ENCODE measurements around the gene UBA1. TPM values are rescaled to one million over a fixed set of nuclear protein-coding genes. Genes with fewer than 3 reads are reported as not detected.

UBA1 gene
- total and polyA plus RNA-seq, 2 of the 8 experiments (the other 6 are each of a cell fraction or from before 2014, with no cell fraction given): 313 to 458 TPM

GRCh38 chrX:47174846-47175587 lies 18.6 kb upstream of the UBA1 start:
- no peak for FAIRE-seq
- no peak for DNase-seq (ENCODE audit: low read depth in 1 of 2, low spot score in 2 of 2)
- no peak overlapping the region for H2BK5ac ChIP-seq (ENCODE audit: low read depth, low read length)
- H3K4me1 ChIP-seq (replicated peaks in 1 of 4; ENCODE audit: control insufficient read depth in 3 of 4, insufficient read depth in 4 of 4, low read length in 3 of 4): no peaks in the 10 kb centered on the region
- H4K5ac ChIP-seq (ENCODE audit: insufficient read length, low read depth, low read length): no peak overlapping the region
- H3K56ac ChIP-seq (replicated peaks; ENCODE audit: insufficient read length, low read depth, low read length): no peak overlapping the region
- no peak overlapping the region for H3K4me2 ChIP-seq (ENCODE audit: insufficient read depth in 1 of 2, low read depth in 2 of 2, low read length in 2 of 2)
- H3K79me2 ChIP-seq (ENCODE audit: control insufficient read depth in 1 of 2, insufficient read depth in 2 of 2, low read length in 2 of 2): no peaks in the 10 kb centered on the region
- H3K27ac ChIP-seq (ENCODE audit: low read depth, low read length): no peak overlapping the region
- POLR2A ChIA-PET (ENCODE audit: partially characterized antibody): interaction anchor here (0.6 kb wide), 1 partner anchor 208 kb away, joined by 4 read pairs; no protein-coding TSS in a partner anchor
- no peak overlapping the region for H2BK12ac ChIP-seq (ENCODE audit: low read depth, low read length)
- H4K20me1 ChIP-seq (replicated peaks in 1 of 2; ENCODE audit: control insufficient read depth in 1 of 2, insufficient read depth in 2 of 2, low read length in 2 of 2): peaks cover 0 to 4% of the 10 kb centered on the region in 2 experiments
- H2BK20ac ChIP-seq (ENCODE audit: low read length): no peak overlapping the region
- H2AK5ac ChIP-seq (ENCODE audit: low read depth, low read length): no peak overlapping the region
- no peaks in the 10 kb centered on the region; the same call in 1 of the 2 replicates for H3K79me1 ChIP-seq (ENCODE audit: low read depth, low read length)
- H2BK15ac ChIP-seq (ENCODE audit: low read length): no peak overlapping the region
- H3K18ac ChIP-seq (ENCODE audit: extremely low read depth, low read length): no peak overlapping the region
- H3K4ac ChIP-seq (replicated peaks; ENCODE audit: insufficient read length, low read depth, low read length): no peak overlapping the region
- CTCF ChIA-PET (ENCODE audit: partially characterized antibody): interaction anchor here (0.5 to 0.7 kb wide), 2 partner anchors 24 to 364 kb away, joined by 3 read pairs; no protein-coding TSS in a partner anchor
- no peak overlapping the region for H3K23ac ChIP-seq (ENCODE audit: insufficient read length)
- H2AFZ ChIP-seq (ENCODE audit: low read length): no peak overlapping the region
- WGBS, 2 experiments (ENCODE audit: extremely low coverage in 1 of 2, insufficient coverage in 1 of 2, insufficient read length in 1 of 2, insufficient replicate concordance in 2 of 2, low coverage in 1 of 2, low lambda C conversion rate in 2 of 2, missing lambda C conversion rate in 1 of 2): 89% methylated on average over 7 of the region's 23 CpGs; no CpG with 5 or more reads in 1 of the 2 experiments
- H3K9me3 ChIP-seq (ENCODE audit: insufficient read depth in 2 of 2, low read depth in 1 of 2, low read length in 1 of 2): no peaks in the 10 kb centered on the region
- H3K27me3 ChIP-seq (replicated peaks in 1 of 4; ENCODE audit: control insufficient read depth in 3 of 4, extremely low read depth in 1 of 4, insufficient read depth in 3 of 4, low read length in 3 of 4): no peaks in the 10 kb centered on the region
- peaks cover 2 to 43% (median 25%) of the 10 kb centered on the region in 4 experiments; a peak in 7 of 8 replicates for H3K36me3 ChIP-seq (ENCODE audit: control insufficient read depth in 2 of 4, insufficient read depth in 4 of 4, low read length in 3 of 4)
- H3K9ac ChIP-seq (replicated peaks in 1 of 4; ENCODE audit: extremely low read depth in 1 of 4, low read depth in 3 of 4, low read length in 3 of 4): no peak overlapping the region
- H3K4me3 ChIP-seq (ENCODE audit: extremely low read depth in 1 of 4, insufficient read depth in 2 of 4, low read depth in 3 of 4, low read length in 4 of 4): no peak overlapping the region
- H2BK120ac ChIP-seq (replicated peaks; ENCODE audit: low read depth, low read length): no peak overlapping the region
- H4K91ac ChIP-seq (replicated peaks; ENCODE audit: insufficient read length, low read length): no peak overlapping the region
- TF ChIP-seq POU5F1 (IDR thresholded peaks at IDR 0.05; ENCODE audit: low read depth, low read length) (no peak), SP1 (IDR thresholded peaks at IDR 0.05; ENCODE audit: low read depth, low read length) (no peak), SAP30 (IDR thresholded peaks at IDR 0.05; ENCODE audit: insufficient read depth, insufficient replicate concordance, low read length) (no peak), ATF3 (IDR thresholded peaks at IDR 0.05; ENCODE audit: insufficient read depth, low read depth, low read length) (no peak), EGR1 (IDR thresholded peaks at IDR 0.05; ENCODE audit: borderline replicate concordance, low read depth, low read length) (no peak), RXRA (IDR thresholded peaks at IDR 0.05; ENCODE audit: insufficient read depth, low read depth, low read length) (no peak), FOSL1 (IDR thresholded peaks at IDR 0.05; ENCODE audit: insufficient read depth, low read depth, low read length) (no peak), ZNF274 (IDR thresholded peaks at IDR 0.05; ENCODE audit: borderline replicate concordance, extremely low read depth, low read length) (no peak), POLR2AphosphoS5 (IDR thresholded peaks at IDR 0.05; ENCODE audit: low read depth, low read length) (no peak), RAD21 (IDR thresholded peaks at IDR 0.05 in 1 of 2, conservative IDR thresholded peaks at IDR 0.05 in 1 of 2; ENCODE audit: low read depth in 2 of 2, low read length in 2 of 2) (no peak), GTF2F1 (IDR thresholded peaks at IDR 0.05; ENCODE audit: borderline replicate concordance, low read depth, low read length) (no peak)
- no peak overlapping the region for H3K14ac ChIP-seq (ENCODE audit: insufficient read length)
- H4K8ac ChIP-seq (ENCODE audit: extremely low read depth, insufficient read depth, low read length): no peak overlapping the region
- H3K23me2 ChIP-seq (ENCODE audit: low read depth, low read length): no peaks in the 10 kb centered on the region

Data from H1 (cell line).